Hematopoietic multipotent progenitor cell (in vitro differentiated cells): ENCODE measurements around the gene KBTBD3. TPM values are rescaled to one million over a fixed set of nuclear protein-coding genes. Genes with fewer than 3 reads are reported as not detected.
A peak's percentile ranks its signal among the peaks of the same experiment; 100 is the strongest.

ENCODE experiments used
- DNase-seq, 3 donors: peaks; one replicate each; pipeline ENCODE4 v3.0.0-alpha.2; 2011 to 2015; ENCODE audit warnings: low read depth in 2 of 3, low spot score in 2 of 3
- total RNA-seq: library from RNA; depleted of rRNA; stranded (reverse); fragments of >200 nt; gene quantifications from one replicate; pipeline ENCODE4 v1.2.3, GENCODE V29; 2012

KBTBD3 gene, protein sequence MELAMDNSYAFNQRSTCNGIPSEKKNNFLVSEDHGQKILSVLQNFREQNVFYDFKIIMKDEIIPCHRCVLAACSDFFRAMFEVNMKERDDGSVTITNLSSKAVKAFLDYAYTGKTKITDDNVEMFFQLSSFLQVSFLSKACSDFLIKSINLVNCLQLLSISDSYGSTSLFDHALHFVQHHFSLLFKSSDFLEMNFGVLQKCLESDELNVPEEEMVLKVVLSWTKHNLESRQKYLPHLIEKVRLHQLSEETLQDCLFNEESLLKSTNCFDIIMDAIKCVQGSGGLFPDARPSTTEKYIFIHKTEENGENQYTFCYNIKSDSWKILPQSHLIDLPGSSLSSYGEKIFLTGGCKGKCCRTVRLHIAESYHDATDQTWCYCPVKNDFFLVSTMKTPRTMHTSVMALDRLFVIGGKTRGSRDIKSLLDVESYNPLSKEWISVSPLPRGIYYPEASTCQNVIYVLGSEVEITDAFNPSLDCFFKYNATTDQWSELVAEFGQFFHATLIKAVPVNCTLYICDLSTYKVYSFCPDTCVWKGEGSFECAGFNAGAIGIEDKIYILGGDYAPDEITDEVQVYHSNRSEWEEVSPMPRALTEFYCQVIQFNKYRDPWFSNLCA
- 2.7 TPM for total RNA-seq

DNA sequence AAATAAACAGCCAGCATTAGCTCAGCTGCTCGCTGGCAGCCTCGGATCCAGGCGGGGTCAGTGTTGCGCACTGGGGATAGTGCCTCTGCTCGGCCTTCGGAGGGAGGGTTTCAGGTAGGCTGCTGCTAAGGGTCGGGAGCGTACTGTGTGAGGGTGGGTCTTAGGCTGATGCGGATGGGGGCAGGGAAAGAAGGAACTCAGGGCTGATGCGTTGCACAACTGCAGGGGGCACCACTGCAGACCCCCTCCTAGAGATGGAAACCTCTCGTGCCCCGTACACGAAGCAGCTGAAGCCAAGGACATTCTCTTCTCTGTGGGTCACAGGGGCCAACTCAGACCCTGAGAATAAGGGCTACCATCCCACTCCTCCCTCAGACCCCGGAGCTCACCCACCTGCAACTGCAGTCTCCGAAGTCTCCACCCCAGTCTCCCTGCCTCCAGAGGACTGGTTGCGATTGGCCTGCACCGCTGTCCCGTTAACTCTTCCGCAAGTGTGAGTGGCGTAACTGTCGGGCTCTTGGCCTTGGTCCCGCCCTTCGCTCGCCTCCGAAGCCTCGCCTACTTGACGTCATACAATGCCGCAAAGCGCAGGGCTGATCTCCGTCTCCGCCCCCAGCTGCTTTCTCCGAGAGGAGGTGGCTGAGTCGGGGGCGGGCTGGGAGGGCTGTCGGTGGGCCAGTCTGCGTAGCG lies at the start of gene KBTBD3:
Gene KBTBD3, minus strand, starts transcription at position 429 of the 690 bp plus-strand sequence. CDS start 18,250 bp downstream, outside the sequence.
- peak; percentile 97 to 100 (median 100) for DNase-seq

DNA sequence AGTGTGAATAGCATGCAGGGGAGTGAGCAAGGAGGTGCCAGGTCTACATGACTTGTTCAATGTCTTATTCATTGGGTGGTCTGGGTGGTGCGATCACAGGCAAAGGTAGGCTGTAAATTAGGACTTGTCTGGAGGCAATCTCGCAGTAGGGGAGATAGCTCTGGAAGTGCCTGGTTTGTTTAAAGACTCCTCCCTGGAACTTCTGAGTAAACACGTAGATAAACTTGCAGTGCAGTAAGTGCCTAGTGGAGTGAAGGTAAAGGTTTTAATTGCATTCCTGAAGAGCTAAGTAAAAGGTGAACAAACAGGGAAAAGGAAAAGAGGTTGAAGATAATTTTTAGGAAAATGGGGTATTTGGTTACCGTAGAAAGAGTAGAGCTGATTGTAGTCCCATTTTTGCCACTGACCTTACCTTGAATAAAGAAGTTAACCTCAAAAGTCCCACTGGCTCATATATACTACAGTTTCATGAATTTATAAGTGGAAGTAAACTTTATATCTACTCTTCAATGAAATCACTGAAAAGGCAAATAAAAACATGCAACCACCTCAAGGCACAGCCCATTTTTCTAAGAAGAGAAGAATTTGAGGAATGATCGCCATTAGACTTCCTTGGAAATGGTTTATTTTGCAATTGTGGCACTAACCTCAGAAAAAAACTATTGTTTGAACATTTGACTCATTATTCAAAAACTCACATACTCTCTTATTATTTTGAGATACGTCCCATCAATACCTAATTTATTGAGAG lies 44.6 kb upstream of the KBTBD3 start:
- DNase-seq = no peak

DNA sequence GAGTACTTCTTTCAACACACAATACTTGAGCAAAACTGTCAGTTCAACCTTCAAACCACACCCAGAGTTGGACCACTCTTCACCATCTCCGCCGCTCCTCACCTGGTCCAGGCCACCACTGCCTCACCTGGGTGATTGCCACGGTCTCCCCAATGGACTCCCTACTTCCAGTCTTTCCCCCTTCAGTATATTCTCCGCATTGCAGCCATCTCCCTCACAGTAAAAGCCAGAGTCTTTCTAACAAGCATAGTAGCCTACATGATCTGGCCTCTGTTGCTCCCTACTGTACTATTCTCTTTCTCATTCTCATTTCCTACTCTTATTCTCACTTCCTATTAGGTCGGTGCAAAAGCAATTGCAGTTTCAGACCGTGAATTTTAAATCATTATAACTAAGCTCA lies 28.8 kb upstream of the KBTBD3 start:
- no peak for DNase-seq

DNA sequence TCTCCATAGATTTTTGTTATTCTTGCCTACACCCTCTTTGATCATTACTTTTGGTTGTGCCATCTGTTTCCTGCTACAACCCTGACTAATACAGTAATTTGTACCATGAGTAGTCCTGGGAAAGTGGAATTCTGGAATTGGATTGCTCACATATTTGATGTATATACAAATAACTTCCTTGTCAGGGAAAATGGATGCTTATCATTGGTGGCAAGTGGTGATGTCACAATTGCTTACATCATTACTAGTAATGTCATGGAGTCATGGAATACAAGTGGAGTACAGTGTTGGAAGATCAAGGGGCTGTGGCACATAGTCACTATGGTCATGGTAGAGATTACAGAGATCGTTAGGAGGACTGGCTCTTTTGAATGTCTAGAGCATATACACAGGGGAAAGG lies 24.7 kb upstream of the KBTBD3 start:
- DNase-seq = no peak

DNA sequence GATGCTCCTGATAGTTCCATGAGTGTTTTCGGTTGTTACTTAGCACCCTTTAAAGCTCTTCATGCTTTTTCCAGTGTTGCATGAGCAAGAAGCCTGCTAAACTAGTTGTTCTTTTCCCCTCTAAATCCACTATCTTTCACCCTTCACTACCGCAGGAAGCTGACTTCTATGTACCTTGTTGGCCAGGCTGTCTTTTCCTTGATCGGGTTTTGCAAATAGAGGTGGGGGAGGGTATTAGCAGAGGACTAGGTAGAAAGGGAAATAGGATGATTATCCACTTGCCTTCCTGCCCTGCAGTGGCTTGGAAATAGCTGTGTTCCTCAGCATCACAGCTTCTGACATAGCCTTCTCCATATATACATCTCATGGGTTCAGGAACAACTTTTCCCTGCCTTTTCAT lies 24.2 kb upstream of the KBTBD3 start:
- no peak for DNase-seq

DNA sequence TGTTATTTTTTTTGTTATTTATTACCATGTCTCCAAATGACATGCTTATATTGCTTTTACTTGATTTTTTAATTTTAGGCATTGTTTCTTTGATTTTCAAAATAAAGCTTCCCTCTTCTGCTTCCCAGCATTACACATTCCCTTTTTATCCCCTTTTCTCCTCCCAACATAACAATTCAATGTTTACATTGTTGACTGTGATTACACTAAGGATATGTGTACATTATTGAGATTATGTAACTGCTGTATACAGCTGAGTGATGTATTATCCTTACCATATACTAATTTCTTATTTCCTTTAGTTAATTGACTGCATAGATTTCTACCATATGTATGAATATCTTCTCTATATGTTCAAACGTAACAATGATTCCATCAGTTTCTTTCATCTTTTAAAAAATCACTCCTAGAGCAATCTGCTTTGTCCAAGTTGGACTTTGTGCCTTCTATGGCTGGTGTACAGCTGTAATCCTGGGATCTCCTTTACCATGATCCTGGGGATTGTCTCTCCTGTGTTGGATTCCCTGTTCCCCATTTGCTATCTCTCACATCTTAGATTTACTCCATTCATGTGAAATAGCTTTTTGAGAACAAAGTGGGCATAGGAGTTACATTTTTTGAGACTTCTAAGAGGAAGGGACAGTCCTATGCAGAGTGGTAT lies 21.9 kb upstream of the KBTBD3 start:
- no peak for DNase-seq

DNA sequence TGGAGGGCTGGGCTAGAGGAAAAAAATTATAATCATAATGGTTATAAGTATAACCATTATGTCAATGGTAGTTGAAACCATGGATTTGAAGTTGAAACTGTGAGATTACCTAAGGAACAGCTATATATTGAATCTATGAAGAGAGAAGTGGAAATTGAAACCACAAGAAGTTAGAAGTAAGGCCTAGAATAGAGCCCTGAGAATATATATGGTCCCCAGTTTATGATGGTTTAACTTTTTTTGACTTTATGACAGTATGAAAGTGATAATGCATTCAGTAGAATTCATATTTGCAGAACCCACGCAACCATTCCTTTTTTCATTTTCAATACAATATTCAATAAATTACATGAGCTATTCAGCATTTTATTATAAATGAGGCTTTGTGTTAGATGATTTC lies 15.3 kb upstream of the KBTBD3 start:
- DNase-seq = no peak

DNA sequence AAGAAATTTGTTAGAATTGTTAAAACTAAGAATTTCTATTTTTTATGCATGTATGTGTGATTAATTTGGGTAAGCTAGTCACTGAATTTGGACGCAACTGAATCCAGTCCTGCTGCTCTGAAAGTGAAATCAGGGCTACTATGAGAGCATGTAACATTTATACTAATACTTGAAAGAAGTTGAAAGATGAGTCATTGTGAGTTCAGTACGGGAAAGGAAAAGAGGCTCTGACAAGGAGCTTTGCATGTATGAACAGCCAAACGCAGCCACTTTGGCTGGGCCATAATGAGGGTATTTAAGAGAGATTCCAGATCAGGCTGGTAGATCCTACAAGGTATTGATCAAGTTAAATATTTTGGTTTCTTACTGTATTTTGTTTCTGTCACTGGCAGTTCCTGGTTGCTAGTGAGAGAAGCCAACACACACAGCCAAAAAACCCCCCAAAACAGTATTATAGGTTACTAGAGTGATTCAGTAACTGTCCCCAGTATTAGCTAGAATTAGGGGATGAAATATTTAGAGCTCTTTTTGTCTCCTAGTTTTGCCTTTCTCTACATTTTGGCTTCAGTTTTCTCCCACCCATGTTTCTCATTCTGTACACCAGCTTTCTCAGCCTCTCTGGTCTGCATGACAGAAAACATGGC lies 14.5 kb upstream of the KBTBD3 start:
- no peak for DNase-seq

DNA sequence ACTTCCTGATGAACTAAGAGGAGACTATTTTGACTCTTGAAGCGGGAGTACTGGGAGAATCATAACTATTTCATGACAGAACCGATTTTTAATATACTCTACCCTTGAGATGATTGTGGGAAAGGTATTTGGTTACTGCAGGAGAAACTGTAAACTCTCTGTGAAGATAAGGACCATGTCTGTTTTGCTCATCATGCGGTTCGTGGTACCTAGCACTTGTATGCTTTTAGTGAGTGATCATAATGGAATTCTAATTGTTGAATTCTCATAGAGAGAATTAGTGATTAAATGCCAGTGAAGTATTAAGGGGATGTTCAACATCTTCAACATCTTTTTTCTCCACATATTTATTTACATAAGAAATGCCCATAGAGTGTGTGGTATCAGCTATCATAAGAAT lies 11.7 kb upstream of the KBTBD3 start:
- no peak for DNase-seq

DNA sequence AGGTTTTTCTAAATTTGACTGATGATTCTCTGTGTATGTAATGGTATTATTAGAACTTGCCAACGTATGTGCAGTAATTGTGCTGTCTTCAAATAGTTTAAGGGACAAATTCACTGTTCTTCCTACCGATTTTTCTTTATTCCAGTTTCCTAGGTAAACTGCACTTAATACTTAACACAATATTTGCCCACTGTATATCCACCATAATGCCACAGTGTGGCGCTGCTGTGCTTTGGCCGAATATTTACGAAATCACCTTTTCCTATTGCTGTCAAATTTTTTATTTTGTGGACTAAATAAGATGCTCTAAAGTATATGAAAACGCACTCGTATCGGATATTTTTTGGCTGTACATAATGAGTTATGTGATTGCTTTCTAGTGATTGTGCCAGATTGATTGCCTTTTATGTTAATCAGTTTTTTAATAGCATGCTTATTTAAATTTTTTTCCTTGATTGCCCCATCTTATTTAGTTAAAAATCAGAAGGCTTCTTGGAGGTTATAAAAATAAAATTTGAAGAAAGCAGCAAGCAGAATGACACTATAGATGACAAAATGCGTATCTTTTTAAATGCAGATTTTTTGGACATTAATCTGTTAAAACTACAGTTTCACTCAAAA lies 10.8 kb upstream of the KBTBD3 start:
- peak in 2 of 3 donors; percentile 56 to 71 for DNase-seq

DNA sequence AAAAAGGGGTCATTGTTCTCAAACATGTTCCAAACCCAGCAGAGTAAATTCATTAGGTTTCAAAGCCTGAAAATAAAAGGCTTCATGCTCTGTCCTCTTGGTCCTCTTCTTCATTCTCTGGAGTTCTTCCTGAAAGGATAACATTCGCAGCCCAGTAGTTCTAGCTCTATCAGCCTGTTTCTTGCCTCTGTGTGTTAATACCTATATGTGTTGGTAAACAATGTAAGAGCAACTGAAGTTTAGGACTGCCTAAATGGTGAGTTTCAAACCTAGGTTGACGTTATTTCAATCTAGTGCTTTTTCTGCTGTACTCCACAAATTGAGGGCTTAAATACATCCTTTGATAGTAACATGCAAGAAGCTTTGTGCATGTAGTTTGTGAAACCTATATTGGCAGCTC lies 9.7 kb upstream of the KBTBD3 start:
- no peak for DNase-seq

DNA sequence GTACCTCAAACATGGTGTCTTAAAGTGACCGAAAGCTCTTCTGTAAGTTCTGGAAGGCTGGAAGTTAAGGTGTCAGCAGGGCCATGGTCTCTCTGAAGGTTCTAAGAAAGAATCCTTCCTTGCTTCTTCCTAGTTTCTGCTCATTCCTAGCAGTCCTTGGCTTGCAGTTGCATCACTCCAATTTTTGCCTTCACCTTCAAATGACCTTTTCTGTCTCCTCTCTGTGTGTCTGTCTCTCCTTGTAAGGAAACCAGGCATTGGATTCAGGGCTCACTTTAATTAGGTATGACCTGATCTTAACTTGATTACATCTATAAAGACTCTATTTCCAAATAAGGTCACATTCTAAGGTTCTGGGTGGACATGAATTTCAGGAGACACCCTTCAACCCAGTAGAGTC lies 9.0 kb upstream of the KBTBD3 start:
- no peak for DNase-seq

DNA sequence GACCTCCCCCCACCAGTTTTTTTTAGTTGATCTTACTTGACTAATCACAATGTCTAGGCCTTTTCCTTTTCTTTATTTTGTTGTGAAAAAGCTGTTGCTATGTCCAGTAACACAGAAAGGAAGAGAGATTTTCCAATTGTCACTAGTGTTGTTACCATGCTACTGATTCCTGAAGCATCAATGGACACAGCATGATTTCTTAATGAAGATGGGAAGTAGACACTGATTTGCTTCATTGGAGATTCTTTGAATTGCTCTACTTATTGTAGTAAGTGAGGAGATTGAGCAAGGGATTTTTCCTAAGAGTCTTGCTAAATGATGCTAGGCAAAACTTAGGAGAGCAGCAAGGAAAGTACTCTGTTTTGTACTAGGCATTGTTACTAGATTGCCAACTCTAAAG lies 4.9 kb upstream of the KBTBD3 start:
- no peak for DNase-seq

DNA sequence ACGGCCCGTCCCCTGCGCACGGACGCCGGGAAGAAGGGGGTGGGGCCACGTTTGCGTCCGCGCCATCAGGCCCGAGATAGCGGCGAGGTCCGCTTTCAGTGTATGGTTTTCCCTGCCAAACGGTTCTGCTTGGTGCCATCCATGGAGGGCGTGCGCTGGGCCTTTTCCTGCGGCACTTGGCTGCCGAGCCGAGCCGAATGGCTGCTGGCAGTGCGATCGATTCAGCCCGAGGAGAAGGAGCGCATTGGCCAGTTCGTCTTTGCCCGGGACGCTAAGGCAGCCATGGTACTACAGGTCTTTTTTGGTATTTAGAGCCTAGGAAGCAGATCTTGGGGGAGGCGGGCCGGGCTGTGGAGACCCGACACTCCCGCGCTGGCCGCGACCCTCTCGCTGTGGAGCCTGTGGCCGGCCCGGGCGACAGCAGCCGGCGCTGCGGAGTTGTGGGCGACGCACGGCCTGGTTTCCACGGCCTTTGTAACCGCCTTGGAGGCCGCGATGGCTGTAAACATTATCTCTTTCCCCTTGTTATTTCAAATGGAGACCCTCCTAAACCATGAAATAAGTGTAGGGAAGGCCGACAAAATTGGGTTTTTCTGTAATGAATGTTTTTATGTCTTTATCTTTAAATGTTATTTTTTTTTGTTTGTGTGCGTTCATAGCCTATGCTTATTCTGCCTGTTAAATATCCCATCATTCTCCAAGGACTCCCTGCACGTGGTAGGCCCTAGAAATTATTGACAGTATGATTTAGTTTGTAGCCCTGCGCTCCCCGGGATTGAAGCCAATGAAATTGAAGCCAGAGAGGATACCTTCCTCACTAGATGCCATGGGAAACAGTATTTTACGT lies 685 bp upstream of the KBTBD3 start, which contains the start of gene AASDHPPT:
Gene AASDHPPT, plus strand, starts transcription at position 54 of the 847 bp plus-strand sequence. Its CDS starts 49 bp downstream, at position 103.
- DNase-seq = no peak

DNA sequence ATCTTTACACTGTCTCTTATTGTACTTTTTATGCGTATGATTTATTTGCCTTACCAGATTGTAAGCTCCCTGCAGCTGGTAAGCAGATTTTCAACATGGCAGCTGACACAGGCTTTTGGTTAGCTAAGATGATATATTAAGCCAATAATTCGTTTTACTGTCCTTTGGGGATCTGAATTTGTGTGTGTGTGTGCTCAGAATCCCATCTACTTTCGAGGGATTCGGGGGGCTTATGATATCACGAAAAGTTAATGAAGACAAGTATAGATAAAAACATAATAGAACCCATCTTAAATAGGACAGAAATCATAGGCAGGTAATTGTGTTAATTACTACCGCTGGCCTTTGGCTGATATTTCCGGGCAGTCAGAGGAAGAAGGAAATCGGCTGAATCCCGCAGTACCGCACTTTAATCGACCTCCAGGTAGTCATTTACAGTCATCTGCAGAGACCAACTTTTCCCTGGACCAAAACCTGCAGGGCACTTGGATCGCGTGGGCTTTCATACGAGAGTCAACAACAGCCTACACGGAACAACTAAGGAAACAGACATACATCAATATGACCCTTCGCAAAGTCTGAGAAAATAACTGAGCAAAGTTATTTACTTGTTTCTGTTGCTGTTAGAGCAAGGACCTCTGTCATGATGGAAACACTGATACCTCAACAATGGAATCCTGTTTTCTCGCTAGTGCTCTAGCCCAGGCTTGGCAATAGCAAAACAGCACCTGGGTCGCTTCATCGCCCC lies 802 bp downstream of the KBTBD3 start:
- no peak for DNase-seq

DNA sequence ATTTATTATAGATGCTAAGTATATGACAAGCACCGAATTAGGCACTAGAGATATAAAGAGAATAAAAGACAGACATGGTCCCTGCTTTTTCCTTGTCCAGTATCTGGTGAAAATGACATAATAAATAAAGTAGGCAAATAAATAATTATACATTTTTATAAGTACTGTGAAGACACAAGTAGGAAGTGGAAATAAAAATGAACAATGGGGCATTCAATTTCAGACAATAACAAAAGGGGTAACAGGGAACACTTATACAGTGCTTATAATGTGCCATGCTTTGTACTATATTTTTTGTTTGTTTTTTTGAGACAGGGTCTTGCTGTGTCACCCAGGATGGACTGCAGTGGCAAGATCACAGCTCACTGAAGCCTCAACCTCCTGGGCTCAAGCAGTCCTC lies 4.3 kb downstream of the KBTBD3 start:
- no peak for DNase-seq

DNA sequence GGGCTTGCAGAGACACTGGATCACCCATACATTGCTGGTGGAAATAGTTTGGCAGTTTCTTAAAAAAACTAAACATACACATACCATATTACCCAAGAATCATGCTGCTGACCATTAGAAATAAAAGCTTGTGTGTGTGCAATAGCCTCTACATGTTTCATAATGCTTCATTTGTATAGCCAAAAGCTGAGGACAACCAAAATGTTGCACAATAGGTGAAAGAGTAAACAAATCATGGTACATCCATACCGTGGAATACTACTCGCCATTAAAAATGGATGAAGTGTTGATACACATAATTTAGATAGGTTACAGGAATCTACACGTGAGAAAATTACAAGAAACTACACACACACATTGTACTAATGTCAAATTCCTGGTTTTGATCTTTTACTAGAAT lies 6.5 kb downstream of the KBTBD3 start:
- no peak for DNase-seq

DNA sequence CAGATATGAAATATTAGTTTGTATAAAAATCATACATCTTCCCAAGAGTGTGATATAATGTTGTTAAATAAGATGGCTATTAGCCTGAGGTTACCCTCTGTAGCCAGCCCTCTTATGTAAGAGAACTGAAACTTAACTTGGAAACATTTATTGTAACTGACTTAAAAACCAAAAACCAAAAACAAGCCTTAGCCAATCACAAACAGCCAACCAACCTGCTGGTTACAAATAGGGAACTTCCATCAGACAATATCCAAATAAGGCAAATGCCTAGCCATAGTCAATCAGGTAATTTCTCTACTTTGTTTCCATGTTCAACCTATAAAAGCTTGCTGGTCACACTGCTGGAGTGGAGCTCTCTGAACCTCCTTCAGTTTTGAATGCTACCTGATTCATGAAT lies 14.1 kb downstream of the KBTBD3 start:
- DNase-seq = no peak
